ENCODE measurements around the gene HNF4A.

The HNF4A gene

DNA sequence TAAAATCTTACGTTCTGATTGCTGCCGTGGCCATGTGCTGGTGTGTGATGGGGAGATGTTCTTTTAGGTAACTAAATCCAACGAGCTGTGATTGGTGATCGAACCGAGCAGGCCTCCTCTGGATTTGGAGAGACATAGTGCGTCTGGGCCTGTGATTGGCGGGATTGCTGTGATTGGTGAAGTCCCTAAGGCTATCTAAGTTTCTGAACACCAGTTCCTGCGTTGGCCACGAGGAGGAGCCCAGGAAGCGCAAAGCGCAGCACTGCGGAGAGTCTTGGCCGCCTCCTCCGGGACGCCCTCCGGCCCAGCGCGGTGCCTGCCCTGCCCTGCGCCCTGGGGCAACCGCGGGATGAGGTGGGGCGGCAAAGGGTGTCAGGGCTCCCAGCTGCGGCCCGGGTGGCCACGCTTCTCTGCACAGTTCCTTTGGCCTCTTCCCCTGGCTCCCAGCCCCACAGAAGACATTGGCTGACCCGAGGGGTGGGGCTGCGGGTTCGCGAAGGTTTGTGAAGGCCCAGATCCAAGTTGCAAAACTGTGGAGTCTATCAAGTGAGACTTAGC lies 33.0 kb downstream of the HNF4A start:
- Histone ChIP-seq H3K27ac (no peak overlapping the region), H3K9ac (no peak overlapping the region), H3K9me3 (ENCODE audit: control insufficient read depth, low read length) (no peaks in the 10 kb centered on the region), H3K27me3 (ENCODE audit: control insufficient read depth, insufficient read depth, low read length) (no peaks in the 10 kb centered on the region), H3K4me1 (no peaks in the 10 kb centered on the region), H3K79me2 (no peaks in the 10 kb centered on the region), H3K36me3 (ENCODE audit: control insufficient read depth, insufficient read depth, low read length) (no peaks in the 10 kb centered on the region), H3K4me3 (ENCODE audit: low read depth, low read length) (no peak overlapping the region), H3K4me2 (ENCODE audit: low read length) (no peak overlapping the region), H2AFZ (peak overlapping the region; percentile 6)
- TF ChIP-seq, protein P1, sequence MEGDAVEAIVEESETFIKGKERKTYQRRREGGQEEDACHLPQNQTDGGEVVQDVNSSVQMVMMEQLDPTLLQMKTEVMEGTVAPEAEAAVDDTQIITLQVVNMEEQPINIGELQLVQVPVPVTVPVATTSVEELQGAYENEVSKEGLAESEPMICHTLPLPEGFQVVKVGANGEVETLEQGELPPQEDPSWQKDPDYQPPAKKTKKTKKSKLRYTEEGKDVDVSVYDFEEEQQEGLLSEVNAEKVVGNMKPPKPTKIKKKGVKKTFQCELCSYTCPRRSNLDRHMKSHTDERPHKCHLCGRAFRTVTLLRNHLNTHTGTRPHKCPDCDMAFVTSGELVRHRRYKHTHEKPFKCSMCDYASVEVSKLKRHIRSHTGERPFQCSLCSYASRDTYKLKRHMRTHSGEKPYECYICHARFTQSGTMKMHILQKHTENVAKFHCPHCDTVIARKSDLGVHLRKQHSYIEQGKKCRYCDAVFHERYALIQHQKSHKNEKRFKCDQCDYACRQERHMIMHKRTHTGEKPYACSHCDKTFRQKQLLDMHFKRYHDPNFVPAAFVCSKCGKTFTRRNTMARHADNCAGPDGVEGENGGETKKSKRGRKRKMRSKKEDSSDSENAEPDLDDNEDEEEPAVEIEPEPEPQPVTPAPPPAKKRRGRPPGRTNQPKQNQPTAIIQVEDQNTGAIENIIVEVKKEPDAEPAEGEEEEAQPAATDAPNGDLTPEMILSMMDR (IDR thresholded peaks at IDR 0.05): peak; percentile 83

DNA sequence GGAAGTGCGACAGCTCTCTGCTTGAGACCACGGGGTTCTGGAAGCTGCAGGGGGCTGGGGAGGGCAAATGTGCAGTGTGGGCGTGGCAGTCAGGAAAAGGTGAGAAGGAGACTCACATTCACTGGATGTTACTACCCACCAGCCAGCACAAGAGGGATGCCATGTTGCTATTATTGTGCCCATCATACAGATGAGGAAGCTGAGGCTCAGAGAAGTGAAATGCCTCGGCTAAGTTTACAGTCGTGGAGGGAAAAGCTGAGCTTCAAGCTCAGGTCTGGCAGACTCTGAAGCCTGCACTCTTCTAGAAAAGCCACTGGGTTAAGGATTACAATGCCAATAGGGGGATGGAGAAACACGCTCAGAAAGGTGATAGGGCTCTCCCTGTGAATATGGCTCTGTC lies 34.4 kb downstream of the HNF4A start:
- Histone ChIP-seq H3K9me3 (ENCODE audit: control insufficient read depth, low read length) (no peaks in the 10 kb centered on the region), H3K36me3 (ENCODE audit: control insufficient read depth, insufficient read depth, low read length) (no peaks in the 10 kb centered on the region), H2AFZ (no peak overlapping the region), H3K9ac (no peak overlapping the region), H3K4me1 (no peaks in the 10 kb centered on the region), H3K27ac (no peak overlapping the region), H3K79me2 (no peaks in the 10 kb centered on the region), H3K4me2 (ENCODE audit: low read length) (no peak overlapping the region), H3K27me3 (ENCODE audit: control insufficient read depth, insufficient read depth, low read length) (no peaks in the 10 kb centered on the region), H3K4me3 (ENCODE audit: low read depth, low read length) (no peak overlapping the region)
- TF ChIP-seq, protein P1 (IDR thresholded peaks at IDR 0.05): no peak

DNA sequence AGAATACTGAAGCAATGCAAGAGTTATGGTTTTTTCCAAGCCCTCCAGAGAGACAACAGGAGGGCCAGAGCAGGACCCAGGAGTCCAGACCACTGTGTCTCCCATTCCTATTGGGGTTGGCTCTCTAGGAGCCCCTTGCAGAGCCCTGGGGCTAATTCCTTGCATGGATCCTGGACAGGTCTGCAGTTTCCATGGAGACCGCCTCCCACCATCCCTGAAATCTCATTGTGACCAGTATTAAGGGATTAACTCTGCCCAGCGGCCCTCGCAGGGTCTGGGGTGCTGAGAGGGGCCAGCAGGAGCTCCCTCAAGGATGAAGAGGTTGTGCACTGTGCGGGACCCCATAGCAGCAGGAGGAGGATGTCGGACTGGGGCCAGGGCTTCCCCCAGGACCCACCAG lies 34.8 kb downstream of the HNF4A start:
- Histone ChIP-seq H3K27me3 (ENCODE audit: control insufficient read depth, insufficient read depth, low read length) (no peaks in the 10 kb centered on the region), H3K9ac (no peak overlapping the region), H3K4me1 (no peaks in the 10 kb centered on the region), H2AFZ (no peak overlapping the region), H3K4me2 (ENCODE audit: low read length) (no peak overlapping the region), H3K27ac (no peak overlapping the region), H3K4me3 (ENCODE audit: low read depth, low read length) (no peak overlapping the region), H3K36me3 (ENCODE audit: control insufficient read depth, insufficient read depth, low read length) (no peaks in the 10 kb centered on the region), H3K79me2 (no peaks in the 10 kb centered on the region), H3K9me3 (ENCODE audit: control insufficient read depth, low read length) (no peaks in the 10 kb centered on the region)
- TF ChIP-seq, protein P1 (IDR thresholded peaks at IDR 0.05): no peak

DNA sequence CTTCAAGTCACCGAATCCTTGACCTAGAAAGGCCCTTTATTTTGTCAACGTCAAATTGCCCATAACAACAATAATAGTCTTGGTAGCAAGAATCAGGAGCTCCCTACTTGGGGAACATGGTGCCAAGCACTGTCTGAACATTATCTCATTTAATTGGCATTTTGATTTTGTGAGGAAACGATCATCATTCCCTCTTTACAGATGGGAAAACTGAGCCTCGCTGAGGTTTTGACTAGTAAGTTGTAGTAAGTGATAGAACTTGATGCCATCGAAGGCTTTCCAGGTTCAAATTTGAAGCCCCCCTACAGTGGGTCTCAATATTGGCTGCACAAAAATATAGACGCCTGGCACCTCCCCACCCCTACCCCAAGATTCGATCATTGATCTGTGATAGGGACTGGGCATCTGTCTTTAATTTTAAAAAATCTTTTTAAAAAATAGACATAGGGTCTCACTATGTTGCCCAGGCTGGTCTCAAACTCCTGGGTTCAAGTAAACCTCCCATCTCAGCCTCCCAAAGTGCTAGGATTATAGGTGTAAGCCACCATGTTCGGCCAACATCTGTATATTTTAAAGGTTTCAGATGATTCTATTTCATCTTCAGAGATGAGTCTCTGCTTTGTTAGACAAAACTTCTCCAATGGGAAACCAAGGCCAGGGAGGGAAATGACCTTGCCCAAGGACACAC lies 36.7 kb downstream of the HNF4A start:
- Histone ChIP-seq H2AFZ (no peak overlapping the region), H3K36me3 (ENCODE audit: control insufficient read depth, insufficient read depth, low read length) (no peaks in the 10 kb centered on the region), H3K27ac (no peak overlapping the region), H3K4me1 (no peaks in the 10 kb centered on the region), H3K4me3 (ENCODE audit: low read depth, low read length) (no peak overlapping the region), H3K9me3 (ENCODE audit: control insufficient read depth, low read length) (no peaks in the 10 kb centered on the region), H3K79me2 (no peaks in the 10 kb centered on the region), H3K9ac (no peak overlapping the region), H3K27me3 (ENCODE audit: control insufficient read depth, insufficient read depth, low read length) (no peaks in the 10 kb centered on the region), H3K4me2 (ENCODE audit: low read length) (no peak overlapping the region)
- TF ChIP-seq, protein P1 (IDR thresholded peaks at IDR 0.05): no peak
